A549 (cell line): ENCODE measurements around the gene WEE2. TPM values are rescaled to one million over a fixed set of nuclear protein-coding genes. Genes with fewer than 3 reads are reported as not detected.
A peak's percentile ranks its signal among the peaks of the same experiment; 100 is the strongest.

Source experiments
- ATAC-seq, 2 experiments: fragments of 200-7000 bp in 1 of 2; fragments of >200 bp in 1 of 2; cut with Nextera tagmentation in 1 of 2; cut with Tn5 transposase in 1 of 2; 3 replicates each; pipeline versions ENCODE4 v1.8.0 to v1.9.1; 2018 to 2020; ENCODE audit warnings: mild to moderate bottlenecking in 1 of 2, moderate library complexity in 1 of 2
- CTCF ChIA-PET: fragments of 300-600 bp; sonication (Branson Sonifier 250); formaldehyde crosslinking; extraction: SDS; loops from one replicate; lab custom pipeline; 2021; ENCODE audit warnings: antibody characterized with exemption, inconsistent platforms; lab: Yijun Ruan, JAX
- POLR2A ChIA-PET: fragments of 350-600 bp; formaldehyde crosslinking; extraction: SDS; loops from one replicate; lab custom pipeline; 2021; ENCODE audit warnings: antibody characterized with exemption, inconsistent platforms; lab: Yijun Ruan, JAX
- DNase-seq, 2 experiments: peaks; one replicate each; pipeline versions ENCODE4 v3.0.0 to v3.0.0-alpha.2; 2011 to 2016; ENCODE audit warnings: low read depth in 1 of 2, low spot score in 1 of 2
- FAIRE-seq: peaks from 2 replicates; lab custom pipeline; 2011; peaks lifted over from hg19 to GRCh38; lab: Jason Lieb, UNC
- H3K27ac ChIP-seq, 2 experiments: fragments of >200 bp; sonication (Bioruptor Twin); formaldehyde crosslinking; 3 replicates each; pipeline ENCODE4 v1.5.1; 2016 to 2017
- H3K4me1 ChIP-seq: fragments of >200 bp; sonication (Bioruptor Twin); formaldehyde crosslinking; 3 replicates; pipeline ENCODE4 v1.6.1; 2016
- H3K4me2 ChIP-seq: fragments of >200 bp; sonication (Bioruptor Twin); formaldehyde crosslinking; 3 replicates; pipeline ENCODE4 v1.6.1; 2016
- H3K4me3 ChIP-seq: fragments of >200 bp; sonication (Bioruptor Twin); formaldehyde crosslinking; 3 replicates; pipeline ENCODE4 v1.5.1; 2016
- H3K9me3 ChIP-seq: fragments of >200 bp; sonication (Bioruptor Twin); formaldehyde crosslinking; 3 replicates; pipeline ENCODE4 v1.6.1; 2016
- CHD4 ChIP-seq: fragments of 200-600 bp; sonication (generic); IDR thresholded peaks from 2 replicates; pipeline ENCODE4 v1.6.1; 2016; ENCODE audit warnings: antibody characterized with exemption, mild to moderate bottlenecking, borderline replicate concordance
- EHF ChIP-seq: fragments of 250-450 bp; sonication (Bioruptor Pico); IDR thresholded peaks from 2 replicates; pipeline ENCODE4 v1.5.0; 2020; ENCODE audit warnings: mild to moderate bottlenecking
- EP300 ChIP-seq, 2 experiments: fragments of >200 bp; sonication (Bioruptor Twin); formaldehyde crosslinking; IDR thresholded peaks; 2 replicates in 1 of 2; 3 replicates in 1 of 2; pipeline ENCODE4 v1.6.1; 2016 to 2017
- ESRRA ChIP-seq: fragments of 150-350 bp; IDR thresholded peaks from 2 replicates; pipeline ENCODE4 v1.6.1; 2014; ENCODE audit warnings: mild to moderate bottlenecking, low read length, borderline replicate concordance
- FOSL2 ChIP-seq, 2 experiments: fragments of 450-650 bp in 1 of 2; fragments of >200 bp in 1 of 2; sonication (Bioruptor Twin) in 1 of 2; formaldehyde crosslinking; IDR thresholded peaks; 2 replicates each; pipeline versions ENCODE4 v1.5.0 to v1.6.1; 2016 to 2020; ENCODE audit warnings: mild to moderate bottlenecking in 1 of 2, moderate library complexity in 1 of 2
- FOXS1 ChIP-seq: fragments of 250-450 bp; sonication (Bioruptor Pico); IDR thresholded peaks from 2 replicates; pipeline ENCODE4 v1.5.0; 2020; ENCODE audit warnings: mild to moderate bottlenecking, moderate library complexity
- GATA3 ChIP-seq: IDR thresholded peaks from 2 replicates; pipeline ENCODE4 v1.6.1; 2012; ENCODE audit warnings: borderline replicate concordance
- HOXA7 ChIP-seq: fragments of 250-450 bp; sonication (Bioruptor Pico); IDR thresholded peaks from 2 replicates; pipeline ENCODE4 v1.5.0; 2020; ENCODE audit warnings: mild to moderate bottlenecking, moderate library complexity
- HOXB13 ChIP-seq: fragments of 250-450 bp; sonication (Bioruptor Pico); IDR thresholded peaks from 2 replicates; pipeline ENCODE4 v1.5.0; 2020; ENCODE audit warnings: low read depth, mild to moderate bottlenecking, moderate library complexity
- KDM1A ChIP-seq: fragments of 200-600 bp; sonication (generic); IDR thresholded peaks from 2 replicates; pipeline ENCODE4 v1.6.1; 2016; ENCODE audit warnings: low read depth, mild to moderate bottlenecking
- PHF8 ChIP-seq: fragments of 200-600 bp; sonication (generic); IDR thresholded peaks from 2 replicates; pipeline ENCODE4 v1.6.1; 2016; ENCODE audit warnings: low read depth, mild to moderate bottlenecking, antibody characterized with exemption, moderate library complexity, borderline replicate concordance
- RAD21 ChIP-seq, 2 experiments: fragments of >200 bp in 1 of 2; sonication (Bioruptor Twin) in 1 of 2; formaldehyde crosslinking in 1 of 2; IDR thresholded peaks in 1 of 2; conservative IDR thresholded peaks in 1 of 2; 2 replicates in 1 of 2; 3 replicates in 1 of 2; pipeline ENCODE4 v1.6.1; 2012 to 2018; ENCODE audit warnings: inconsistent platforms in 1 of 2
- RCOR1 ChIP-seq: fragments of 150-350 bp; IDR thresholded peaks from 2 replicates; pipeline ENCODE4 v1.6.1; 2014; ENCODE audit warnings: antibody characterized with exemption, low read length, low read depth
- RFX5 ChIP-seq: fragments of 450-650 bp; IDR thresholded peaks from 2 replicates; pipeline ENCODE4 v1.7.1; 2014; ENCODE audit warnings: antibody characterized with exemption, mild to moderate bottlenecking, moderate library complexity
- RNF2 ChIP-seq: fragments of 200-600 bp; sonication (generic); IDR thresholded peaks from 2 replicates; pipeline ENCODE4 v1.6.1; 2016; ENCODE audit warnings: low read depth, mild to moderate bottlenecking, antibody characterized with exemption, moderate library complexity, borderline replicate concordance
- TP53 ChIP-seq: fragments of 250-450 bp; sonication (Bioruptor Pico); IDR thresholded peaks from 2 replicates; pipeline ENCODE4 v1.5.0; 2021; ENCODE audit warnings: mild to moderate bottlenecking, moderate library complexity
- ZC3H11A ChIP-seq: fragments of 450-650 bp; IDR thresholded peaks from 2 replicates; pipeline ENCODE4 v1.6.1; 2014; ENCODE audit warnings: antibody characterized with exemption, mild to moderate bottlenecking
- WGBS: methylation state at CpG from one replicate; pipeline ENCODE4 v1.1.6; 2017; ENCODE audit errors: missing lambda C conversion rate; 5-methylcytosine and 5-hydroxymethylcytosine counted together
- polyA plus RNA-seq, 4 experiments: library from polyadenylated mRNA; depleted of rRNA in 3 of 4; stranded (reverse); fragments of >200 nt; fragmentation: RNase III in 1 of 4; extraction: RNeasy Plus Mini Kit Qiagen cat#74134 plus additional on column Dnase treatment in 1 of 4; gene quantifications; 2 replicates in 3 of 4; 3 replicates in 1 of 4; pipeline ENCODE4 v1.2.3, GENCODE V29; 2011 to 2017
- TF ChIP-seq, protein P1 (sequence below): fragments of 450-650 bp; IDR thresholded peaks from 2 replicates; pipeline ENCODE4 v1.6.1; 2014; ENCODE audit warnings: antibody characterized with exemption
- TF ChIP-seq, protein P2 (sequence below): IDR thresholded peaks from 2 replicates; pipeline ENCODE4 v1.6.1; 2012
- TF ChIP-seq, protein P3 (sequence below): fragments of 200-600 bp; sonication (generic); IDR thresholded peaks from 2 replicates; pipeline ENCODE4 v1.6.1; 2016; ENCODE audit warnings: antibody characterized with exemption, mild to moderate bottlenecking, moderate library complexity
- TF ChIP-seq, protein P4 (sequence below): fragments of 150-350 bp; IDR thresholded peaks from 2 replicates; pipeline ENCODE4 v1.6.1; 2014; ENCODE audit warnings: low read depth, mild to moderate bottlenecking, low read length
- TF ChIP-seq, protein P5 (sequence below): fragments of >200 bp; sonication (Bioruptor Twin); formaldehyde crosslinking; IDR thresholded peaks from 3 replicates; pipeline ENCODE4 v1.6.1; 2016

WEE2 gene
- polyA plus RNA-seq, 2 of the 4 experiments (the other 2 are of a cell fraction) = not detected

DNA sequence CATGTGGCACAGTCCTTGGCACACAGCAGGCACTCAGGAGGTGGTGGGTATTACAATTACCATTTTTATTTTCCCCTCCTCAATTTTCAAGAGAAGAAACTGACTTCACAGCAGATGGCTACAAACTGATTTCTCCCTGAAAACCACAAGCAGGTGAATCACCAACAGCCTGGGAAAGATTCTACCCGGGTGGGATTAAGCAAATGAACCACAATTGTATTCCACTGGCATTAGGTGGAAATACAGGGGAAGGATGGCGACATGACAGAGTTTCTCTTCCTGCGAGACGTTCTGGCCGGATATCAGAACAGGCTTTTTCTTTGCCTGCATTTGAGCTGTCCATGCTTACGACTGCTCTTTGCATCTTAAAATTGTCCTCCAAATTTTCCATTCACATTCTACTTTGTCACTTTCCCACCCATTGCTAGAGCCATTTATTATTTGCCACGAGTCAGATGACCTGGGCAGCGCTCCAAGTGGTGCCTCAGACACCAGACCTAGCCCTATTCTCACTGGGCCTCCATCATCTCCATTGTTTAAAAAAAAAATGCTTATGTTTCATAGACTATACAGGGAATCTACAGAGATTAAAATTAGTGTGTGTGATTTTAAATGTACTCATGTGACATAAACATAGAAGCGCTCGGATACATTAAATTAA, 10.8 kb upstream of the WEE2 start:
- H3K9me3 ChIP-seq = no peaks in the 10 kb centered on the region
- 76% methylated on average over 10 of the region's 10 CpGs for WGBS
- ATAC-seq = no peak
- TF ChIP-seq, protein P1, sequence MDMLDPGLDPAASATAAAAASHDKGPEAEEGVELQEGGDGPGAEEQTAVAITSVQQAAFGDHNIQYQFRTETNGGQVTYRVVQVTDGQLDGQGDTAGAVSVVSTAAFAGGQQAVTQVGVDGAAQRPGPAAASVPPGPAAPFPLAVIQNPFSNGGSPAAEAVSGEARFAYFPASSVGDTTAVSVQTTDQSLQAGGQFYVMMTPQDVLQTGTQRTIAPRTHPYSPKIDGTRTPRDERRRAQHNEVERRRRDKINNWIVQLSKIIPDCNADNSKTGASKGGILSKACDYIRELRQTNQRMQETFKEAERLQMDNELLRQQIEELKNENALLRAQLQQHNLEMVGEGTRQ = no peak
- TF ChIP-seq RNF2 (no peak), HOXB13 (CRISPR knock-in tag) (no peak)
- TF ChIP-seq, all 56 proteins: peak for 0
- no peak overlapping the region for H3K4me3 ChIP-seq
- peak overlapping the region; percentile 62 for H3K4me2 ChIP-seq
- CTCF ChIA-PET = interaction anchor here (1.2 to 2.3 kb wide), 4 partner anchors 11 to 47 kb away, joined by 4 to 16 read pairs (median 4); partner anchors contain the start of genes SSBP1 and WEE2
- FAIRE-seq (no peak), DNase-seq (no peak)
- H3K4me1 ChIP-seq = peaks cover 64% of the 10 kb centered on the region
- POLR2A ChIA-PET = no interaction called here
- peak overlapping the region; percentile 58 to 71; a peak in 2 of 6 replicates for H3K27ac ChIP-seq

DNA sequence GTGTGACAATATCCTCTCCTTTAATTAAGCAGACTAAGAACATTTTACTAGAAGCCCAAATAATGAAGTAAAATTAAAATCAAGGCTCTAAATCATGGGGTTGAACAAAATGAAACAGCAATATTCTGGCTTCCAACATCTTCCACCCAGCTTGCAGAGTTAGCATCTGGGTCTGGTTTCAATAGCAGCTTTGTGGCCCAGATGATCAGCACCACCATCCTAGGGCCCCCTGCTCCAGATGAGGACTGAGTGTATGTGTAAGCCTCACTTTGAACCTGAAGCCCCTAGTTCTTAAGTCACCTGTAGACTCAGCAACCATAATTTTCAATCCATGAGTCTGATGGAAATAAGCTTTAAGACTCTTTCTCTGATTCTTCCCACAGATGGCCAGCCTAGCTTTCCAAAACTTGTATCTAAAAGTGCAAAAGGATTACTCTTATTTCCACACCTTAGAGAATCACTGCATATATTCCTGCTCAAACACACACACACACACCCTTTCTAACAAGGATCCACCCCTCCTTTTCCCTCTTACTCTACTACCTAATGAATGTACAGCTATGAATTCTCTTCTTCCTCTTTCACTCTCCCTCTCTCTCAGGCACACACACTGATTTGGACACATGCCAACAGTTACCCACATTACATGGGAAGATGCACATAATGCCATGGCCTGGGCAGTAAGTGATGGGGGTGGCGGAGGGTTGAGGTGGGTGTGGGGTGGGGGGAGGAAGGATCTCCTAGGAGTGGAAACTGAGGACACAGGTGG, 9.7 kb upstream of the WEE2 start:
- H3K4me2 ChIP-seq = peak overlapping the region; percentile 62; the same call in 2 of the 3 replicates
- H3K4me1 ChIP-seq = peaks cover 71% of the 10 kb centered on the region
- DNase-seq = no peak
- CTCF ChIA-PET = interaction anchor here (0.6 to 1.2 kb wide), 2 partner anchors 10 to 21 kb away, joined by 3 to 4 read pairs; partner anchors contain the start of gene WEE2
- POLR2A ChIA-PET = interaction anchor here (1.0 kb wide), 1 partner anchor 39 kb away, joined by 3 read pairs; the partner anchor contains the start of gene SSBP1
- no peaks in the 10 kb centered on the region for H3K9me3 ChIP-seq
- TF ChIP-seq GATA3 (no peak), RCOR1 (no peak), EP300 (IDR thresholded peaks at IDR 0.05) (no peak), ZC3H11A (no peak), FOSL2 (IDR thresholded peaks at IDR 0.05) (no peak), FOSL2 (CRISPR knock-in tag; IDR thresholded peaks at IDR 0.05) (no peak), RFX5 (no peak), PHF8 (no peak), CHD4 (no peak), EHF (no peak), TP53 (no peak)
- TF ChIP-seq, protein P2, sequence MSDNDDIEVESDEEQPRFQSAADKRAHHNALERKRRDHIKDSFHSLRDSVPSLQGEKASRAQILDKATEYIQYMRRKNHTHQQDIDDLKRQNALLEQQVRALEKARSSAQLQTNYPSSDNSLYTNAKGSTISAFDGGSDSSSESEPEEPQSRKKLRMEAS = no peak
- TF ChIP-seq, protein P3, sequence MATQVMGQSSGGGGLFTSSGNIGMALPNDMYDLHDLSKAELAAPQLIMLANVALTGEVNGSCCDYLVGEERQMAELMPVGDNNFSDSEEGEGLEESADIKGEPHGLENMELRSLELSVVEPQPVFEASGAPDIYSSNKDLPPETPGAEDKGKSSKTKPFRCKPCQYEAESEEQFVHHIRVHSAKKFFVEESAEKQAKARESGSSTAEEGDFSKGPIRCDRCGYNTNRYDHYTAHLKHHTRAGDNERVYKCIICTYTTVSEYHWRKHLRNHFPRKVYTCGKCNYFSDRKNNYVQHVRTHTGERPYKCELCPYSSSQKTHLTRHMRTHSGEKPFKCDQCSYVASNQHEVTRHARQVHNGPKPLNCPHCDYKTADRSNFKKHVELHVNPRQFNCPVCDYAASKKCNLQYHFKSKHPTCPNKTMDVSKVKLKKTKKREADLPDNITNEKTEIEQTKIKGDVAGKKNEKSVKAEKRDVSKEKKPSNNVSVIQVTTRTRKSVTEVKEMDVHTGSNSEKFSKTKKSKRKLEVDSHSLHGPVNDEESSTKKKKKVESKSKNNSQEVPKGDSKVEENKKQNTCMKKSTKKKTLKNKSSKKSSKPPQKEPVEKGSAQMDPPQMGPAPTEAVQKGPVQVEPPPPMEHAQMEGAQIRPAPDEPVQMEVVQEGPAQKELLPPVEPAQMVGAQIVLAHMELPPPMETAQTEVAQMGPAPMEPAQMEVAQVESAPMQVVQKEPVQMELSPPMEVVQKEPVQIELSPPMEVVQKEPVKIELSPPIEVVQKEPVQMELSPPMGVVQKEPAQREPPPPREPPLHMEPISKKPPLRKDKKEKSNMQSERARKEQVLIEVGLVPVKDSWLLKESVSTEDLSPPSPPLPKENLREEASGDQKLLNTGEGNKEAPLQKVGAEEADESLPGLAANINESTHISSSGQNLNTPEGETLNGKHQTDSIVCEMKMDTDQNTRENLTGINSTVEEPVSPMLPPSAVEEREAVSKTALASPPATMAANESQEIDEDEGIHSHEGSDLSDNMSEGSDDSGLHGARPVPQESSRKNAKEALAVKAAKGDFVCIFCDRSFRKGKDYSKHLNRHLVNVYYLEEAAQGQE = no peak
- TF ChIP-seq, all 56 proteins: peak for 0
- H3K27ac ChIP-seq = no peak overlapping the region; a peak in 1 of 6 replicates
- no peak overlapping the region for H3K4me3 ChIP-seq
- FAIRE-seq = no peak
- WGBS = no CpG with 5 or more reads among the region's 1 CpG
- no peak for ATAC-seq

DNA sequence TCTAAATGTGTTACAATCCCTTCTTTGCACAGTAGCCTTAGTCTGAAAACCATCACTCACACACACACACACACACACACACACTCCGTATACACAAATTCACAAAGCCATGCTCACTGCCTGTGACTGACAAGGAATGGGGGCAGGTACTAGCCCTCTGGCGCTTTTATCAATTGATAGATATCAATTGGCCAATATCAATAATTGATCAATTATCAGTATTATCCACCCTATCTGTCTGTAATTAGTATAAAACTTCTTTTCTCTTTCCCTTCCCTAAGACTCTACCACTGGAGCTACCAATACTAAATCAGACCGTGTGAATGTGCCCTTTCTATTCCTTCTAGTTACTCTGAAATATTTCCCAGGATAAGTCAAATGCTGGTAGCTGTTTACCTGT, 8.3 kb upstream of the WEE2 start:
- DNase-seq (no peak), ATAC-seq (no peak), FAIRE-seq (no peak)
- ChIA-PET CTCF (interaction anchor here (1.3 to 2.2 kb wide), 2 partner anchors 38 to 86 kb away, joined by 3 to 21 read pairs; partner anchors contain the start of gene SSBP1), POLR2A (no interaction called here)
- Histone ChIP-seq H3K9me3 (no peaks in the 10 kb centered on the region), H3K27ac (no peak overlapping the region), H3K4me1 (peaks cover 81% of the 10 kb centered on the region), H3K4me2 (peak overlapping the region; percentile 88; the same call in 2 of the 3 replicates), H3K4me3 (no peak overlapping the region)
- WGBS = 75% methylated on average over 3 of the region's 3 CpGs
- TF ChIP-seq, protein P4, sequence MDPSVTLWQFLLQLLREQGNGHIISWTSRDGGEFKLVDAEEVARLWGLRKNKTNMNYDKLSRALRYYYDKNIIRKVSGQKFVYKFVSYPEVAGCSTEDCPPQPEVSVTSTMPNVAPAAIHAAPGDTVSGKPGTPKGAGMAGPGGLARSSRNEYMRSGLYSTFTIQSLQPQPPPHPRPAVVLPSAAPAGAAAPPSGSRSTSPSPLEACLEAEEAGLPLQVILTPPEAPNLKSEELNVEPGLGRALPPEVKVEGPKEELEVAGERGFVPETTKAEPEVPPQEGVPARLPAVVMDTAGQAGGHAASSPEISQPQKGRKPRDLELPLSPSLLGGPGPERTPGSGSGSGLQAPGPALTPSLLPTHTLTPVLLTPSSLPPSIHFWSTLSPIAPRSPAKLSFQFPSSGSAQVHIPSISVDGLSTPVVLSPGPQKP = no peak
- TF ChIP-seq FOXS1 (CRISPR knock-in tag) = no peak
- no peak for TF ChIP-seq KDM1A
- TF ChIP-seq HOXA7 (CRISPR knock-in tag) = no peak
- no peak for TF ChIP-seq ESRRA
- TF ChIP-seq, protein P1 = no peak
- no peak for TF ChIP-seq RAD21 (conservative IDR thresholded peaks at IDR 0.05 in 1 of 2, IDR thresholded peaks at IDR 0.05 in 1 of 2)
- TF ChIP-seq, protein P2 = no peak
- TF ChIP-seq, protein P5, sequence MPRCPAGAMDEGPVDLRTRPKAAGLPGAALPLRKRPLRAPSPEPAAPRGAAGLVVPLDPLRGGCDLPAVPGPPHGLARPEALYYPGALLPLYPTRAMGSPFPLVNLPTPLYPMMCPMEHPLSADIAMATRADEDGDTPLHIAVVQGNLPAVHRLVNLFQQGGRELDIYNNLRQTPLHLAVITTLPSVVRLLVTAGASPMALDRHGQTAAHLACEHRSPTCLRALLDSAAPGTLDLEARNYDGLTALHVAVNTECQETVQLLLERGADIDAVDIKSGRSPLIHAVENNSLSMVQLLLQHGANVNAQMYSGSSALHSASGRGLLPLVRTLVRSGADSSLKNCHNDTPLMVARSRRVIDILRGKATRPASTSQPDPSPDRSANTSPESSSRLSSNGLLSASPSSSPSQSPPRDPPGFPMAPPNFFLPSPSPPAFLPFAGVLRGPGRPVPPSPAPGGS = no peak
- no peak for TF ChIP-seq CHD4
